HG02870 (cell line): ENCODE measurements around the gene CYB561A3.

Experiments
- ATAC-seq: cut with Tn5 transposase; IDR thresholded peaks from one replicate; pipeline ENCODE4 v1.9.1; 2021; ENCODE audit warnings: mild to moderate bottlenecking, moderate library complexity; ENCODE audit not compliant: unreplicated experiment

Gene CYB561A3

DNA sequence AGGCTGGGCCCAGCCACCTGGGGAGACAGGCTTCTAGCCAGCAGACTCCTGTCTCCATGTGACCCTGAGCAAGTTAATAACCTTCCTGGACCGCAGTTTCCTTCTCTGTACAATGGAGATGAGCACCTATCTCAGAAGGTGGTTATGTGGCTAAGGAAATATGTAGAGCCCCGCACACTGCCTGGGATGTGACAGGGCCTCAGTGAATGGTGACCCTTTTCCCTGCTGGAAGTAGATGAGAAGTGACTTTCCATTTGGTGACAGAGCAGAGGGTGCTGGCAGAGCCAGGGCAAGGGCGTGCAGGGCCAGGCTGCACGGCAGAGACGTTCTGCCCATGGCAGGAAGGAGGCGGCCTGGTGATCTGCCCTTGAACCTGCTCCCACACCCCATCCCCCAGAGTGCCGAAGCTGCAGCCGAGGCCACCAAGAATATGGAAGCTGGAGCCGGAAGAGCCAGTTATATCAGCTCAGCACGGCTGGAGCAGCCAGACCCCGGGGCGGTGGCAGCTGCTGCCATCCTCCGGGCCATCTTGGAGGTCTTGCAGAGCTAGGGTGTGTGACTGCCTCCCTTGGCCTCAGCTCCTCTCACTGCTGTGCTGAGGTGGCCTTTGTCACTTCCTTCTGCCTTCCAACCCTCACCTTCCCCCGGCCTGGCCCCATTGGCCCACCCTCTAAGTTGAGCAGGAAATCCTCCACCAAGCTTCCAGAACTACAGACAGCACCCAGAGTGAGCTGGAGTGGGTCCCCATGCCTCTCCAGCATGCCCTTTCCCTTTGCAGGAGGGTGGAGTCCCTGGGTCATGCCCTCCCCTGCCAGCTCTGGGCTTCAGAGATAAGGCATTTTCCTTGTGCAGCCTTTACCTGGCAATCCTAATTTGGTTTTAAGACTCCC is 15.5 kb downstream of the CYB561A3 start:
- ATAC-seq = no peak

DNA sequence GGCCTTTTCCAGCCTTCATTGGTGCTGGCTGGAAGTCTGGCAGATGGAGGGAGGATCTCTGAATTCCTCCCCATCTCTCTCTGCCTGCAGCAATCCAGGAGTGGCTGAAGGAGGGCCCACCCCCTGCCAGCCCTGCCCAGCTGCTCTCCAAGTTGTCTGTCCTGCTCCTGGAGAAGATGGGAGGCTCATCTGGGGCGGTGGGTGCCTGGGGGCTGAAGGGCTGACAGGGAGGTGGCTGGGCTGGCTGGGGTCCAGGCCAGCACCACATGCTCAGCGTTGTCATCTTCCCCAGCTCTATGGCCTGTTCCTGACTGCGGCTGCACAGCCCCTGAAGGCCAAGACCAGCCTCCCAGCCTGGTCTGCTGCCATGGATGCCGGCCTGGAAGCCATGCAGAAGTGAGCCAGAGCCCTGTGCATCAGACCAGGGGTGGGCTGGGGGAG is 16.5 kb downstream of the CYB561A3 start:
- ATAC-seq = no peak

DNA sequence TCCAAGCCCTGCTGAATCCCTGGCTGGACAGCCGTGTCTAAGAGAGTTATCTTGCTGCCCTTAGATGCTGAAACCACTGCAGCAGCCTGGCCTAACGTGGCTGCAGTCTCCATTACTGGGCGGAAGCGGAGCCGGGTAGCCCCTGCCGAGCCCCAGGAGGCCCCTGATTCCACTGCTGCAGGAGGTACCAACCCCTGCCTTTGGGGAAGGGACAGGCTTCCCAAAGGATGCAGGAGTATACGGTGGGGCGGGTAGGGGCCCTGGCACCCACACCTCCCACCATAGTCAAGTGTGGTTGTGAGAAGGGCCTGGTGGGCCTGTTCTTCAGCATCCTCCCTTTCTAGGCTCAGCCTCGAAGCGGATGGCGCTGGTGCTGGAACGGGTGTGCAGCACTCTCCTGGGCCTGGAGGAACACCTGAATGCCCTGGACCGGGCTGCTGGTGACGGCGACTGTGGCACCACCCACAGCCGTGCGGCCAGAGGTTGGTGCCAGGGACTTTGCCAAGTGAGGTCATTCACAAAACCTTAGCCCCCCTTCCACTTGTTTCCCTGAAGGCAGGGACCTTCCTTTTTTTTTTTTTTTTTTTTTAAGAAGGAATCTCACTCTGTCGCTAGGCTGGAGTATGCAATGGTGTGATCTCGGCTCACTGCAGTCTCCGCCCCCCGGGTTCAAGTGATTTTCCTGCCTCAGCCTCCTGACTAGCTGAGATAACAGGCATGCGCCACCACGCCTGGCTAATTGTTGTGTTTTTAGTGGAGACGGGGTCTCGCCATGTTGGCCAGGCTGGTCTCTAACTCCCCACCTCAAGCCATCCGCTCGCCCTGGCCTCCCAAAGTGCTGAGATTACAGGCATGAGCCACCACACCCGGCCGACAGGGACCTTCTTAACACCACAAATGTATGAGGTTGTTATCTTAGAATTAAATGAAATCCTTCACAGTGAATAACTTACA is 17.6 kb downstream of the CYB561A3 start:
- ATAC-seq = no peak

DNA sequence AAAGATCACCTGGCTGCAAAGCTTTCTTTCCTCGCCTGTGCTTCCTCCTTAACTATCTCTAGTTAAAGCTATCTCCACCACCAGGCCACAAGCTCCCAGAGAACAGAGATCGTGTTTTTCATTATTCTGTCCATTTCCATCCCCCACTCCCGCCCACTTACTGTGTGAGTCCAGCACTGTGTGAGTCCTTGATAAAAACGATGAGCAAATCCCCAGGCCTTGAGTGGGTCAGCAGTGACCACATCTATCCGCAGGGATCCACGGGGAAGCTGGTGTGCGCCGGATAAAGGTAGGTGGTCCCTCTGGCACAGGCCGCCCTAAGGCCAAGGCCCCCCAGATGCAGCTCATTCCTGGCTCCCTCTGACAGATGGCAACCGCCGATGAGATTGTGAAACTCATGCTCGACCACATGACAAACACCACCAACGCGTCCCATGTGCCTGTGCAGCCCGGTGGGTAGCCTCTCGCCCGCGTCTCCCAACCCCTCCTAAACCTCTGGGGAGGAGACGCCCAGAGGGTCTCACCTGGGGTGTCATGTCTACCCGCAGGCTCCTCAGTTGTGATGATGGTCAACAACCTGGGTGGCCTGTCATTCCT is 19.4 kb downstream of the CYB561A3 start:
- no peak for ATAC-seq

DNA sequence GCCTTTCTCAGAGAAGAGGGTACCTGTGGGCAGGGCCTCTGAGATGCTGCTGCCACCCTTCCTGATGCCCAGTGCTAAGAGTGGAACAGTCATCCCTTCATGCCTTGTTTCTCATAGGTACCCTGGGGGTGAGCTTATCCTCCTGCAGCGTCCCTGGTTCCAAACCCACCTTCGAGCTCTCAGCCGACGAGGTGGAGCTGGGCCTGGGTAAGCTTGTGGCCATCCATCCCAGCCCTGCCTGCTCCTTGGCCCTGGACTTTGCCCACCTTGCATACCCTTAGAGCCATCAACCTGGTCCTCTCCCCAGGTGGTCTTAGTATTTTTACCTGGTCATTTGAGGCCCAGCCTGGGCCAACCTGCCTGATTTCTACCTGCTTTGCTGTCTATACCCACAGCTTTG is 20.0 kb downstream of the CYB561A3 start:
- ATAC-seq = no peak

DNA sequence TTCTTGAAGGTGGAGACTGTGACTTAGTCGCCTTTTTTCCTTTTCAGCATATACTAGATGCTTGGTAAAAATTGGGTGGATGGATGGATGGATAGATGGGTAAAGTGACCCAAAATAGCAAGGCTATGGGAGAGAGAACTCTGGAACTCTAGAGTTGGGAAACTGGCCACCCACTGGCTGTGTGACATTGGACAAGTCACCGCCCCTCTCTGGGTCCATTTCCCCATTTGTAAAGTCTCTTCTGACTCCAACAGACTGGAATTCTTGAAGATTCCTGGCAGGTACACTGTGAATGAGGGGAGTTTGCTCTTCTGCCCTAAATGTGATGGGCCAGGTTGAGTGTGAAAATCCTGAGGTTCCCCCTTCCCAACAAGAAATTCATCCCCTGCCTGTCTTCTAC is 20.7 kb downstream of the CYB561A3 start:
- no peak for ATAC-seq

DNA sequence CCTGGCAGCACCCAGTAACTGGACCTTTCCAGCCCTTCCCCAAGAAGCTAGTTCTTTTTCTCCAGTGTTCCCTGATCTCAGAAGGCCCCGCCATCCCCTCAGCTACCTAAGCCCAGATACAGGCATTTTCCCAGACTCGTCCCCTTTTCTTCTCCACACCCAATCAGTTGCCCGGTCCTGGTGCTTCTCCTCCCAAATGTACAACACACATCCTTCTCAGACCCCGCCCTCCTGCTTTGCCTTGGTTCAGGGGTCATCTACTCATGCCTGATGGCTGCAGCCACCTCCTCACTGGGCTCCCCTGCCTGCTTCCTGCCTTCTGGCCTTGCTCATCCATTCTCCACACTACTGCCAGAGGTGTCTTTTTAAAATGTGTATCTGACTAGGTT is 22.2 kb downstream of the CYB561A3 start:
- no peak for ATAC-seq

DNA sequence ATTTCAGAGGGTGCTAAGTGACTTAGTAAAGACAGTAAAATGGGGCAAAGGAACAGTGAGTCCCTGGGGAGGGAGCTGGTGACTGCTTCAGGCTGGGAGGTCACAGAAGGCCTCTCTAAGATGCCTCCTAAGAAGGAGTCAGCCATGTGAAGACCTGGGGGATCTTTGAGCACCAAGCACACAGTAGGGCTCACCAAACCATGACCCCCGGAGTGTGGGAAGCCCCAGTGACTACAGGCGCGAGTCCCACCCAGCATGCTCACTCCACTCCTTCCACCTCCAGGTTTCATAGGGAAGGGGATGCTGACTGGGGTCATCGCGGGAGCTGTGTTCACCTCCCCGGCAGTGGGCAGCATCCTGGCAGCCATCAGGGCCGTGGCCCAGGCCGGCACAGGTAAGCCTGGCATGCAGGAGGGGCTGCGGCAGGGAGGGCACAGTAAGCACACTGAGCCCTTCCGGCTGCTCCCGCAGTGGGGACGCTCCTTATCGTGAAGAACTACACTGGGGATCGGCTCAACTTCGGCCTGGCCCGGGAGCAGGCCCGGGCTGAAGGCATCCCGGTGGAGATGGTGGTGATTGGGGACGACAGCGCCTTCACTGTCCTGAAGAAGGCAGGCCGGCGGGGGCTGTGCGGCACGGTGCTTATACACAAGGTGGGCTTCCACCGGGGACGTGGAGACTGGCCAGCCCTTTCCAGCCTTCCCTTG is 22.7 kb downstream of the CYB561A3 start:
- no peak for ATAC-seq

DNA sequence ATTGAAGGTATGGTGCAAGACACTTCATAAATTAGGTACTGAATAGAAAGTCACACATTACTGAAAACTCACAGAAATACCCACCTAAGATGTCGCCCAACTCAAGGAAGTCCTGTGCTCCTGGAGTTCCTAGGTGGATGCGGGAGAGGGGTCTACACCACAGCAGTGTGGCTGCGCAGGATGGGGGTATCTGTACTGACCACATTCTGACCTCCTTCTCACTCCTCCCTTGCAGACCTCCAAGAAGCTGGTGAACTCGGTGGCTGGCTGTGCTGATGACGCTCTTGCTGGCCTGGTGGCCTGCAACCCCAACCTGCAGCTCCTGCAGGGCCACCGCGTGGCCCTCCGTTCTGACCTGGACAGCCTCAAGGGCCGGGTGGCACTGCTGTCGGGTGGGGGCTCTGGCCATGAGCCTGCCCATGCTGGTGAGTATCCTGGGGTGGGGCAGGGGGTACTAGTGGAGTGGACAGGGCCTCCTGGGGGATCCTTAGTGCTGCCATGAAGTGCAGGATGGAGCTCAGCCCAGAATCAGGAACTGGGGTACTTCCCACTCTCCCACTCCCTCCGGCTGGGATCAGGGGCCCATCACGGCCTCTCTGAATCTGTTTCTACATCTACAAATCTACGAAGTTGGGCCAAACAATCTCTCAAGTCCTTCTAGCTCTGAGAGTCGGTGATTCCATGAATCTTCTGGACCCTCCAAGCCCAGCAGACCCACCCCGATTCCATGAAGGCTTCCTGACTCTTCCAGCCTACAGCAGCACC is 23.8 kb downstream of the CYB561A3 start:
- ATAC-seq = no peak

DNA sequence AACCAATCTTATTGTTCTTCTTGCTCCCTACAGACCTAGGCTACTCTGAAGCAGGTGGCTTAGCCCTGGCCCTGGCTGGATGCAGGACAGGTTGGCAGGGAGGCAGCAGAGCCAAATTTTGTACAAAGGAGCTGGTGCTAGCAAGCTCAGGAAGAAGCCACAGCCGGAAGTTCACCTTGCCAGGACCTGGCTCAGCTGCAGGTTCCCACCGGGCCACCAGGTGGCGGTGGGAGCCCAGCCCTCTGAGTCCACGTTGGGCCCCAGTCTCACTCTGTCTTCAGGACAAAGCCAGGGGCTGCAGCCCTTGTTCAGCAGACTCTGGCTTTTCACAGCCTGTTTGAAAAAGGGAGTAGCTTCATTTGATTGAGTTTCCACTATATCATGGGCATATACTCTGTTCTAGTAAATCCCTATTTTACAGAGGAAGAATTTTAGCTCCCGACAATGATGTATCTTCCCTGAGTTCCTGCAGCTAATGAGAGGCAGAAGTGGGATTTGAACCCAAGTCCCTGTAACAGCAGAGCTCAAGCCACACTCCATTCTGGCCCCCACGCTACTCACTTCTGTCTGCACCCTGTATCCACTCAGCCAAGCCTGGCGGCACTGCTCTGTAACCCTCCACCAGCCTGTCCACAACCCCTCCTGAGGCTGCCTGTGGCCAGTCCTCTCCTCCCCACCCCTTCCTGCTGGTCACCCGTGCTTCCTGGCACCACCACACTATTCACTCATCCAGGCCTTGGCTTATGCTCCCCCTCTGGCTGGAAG is 25.3 kb downstream of the CYB561A3 start:
- peak; percentile 46 for ATAC-seq

DNA sequence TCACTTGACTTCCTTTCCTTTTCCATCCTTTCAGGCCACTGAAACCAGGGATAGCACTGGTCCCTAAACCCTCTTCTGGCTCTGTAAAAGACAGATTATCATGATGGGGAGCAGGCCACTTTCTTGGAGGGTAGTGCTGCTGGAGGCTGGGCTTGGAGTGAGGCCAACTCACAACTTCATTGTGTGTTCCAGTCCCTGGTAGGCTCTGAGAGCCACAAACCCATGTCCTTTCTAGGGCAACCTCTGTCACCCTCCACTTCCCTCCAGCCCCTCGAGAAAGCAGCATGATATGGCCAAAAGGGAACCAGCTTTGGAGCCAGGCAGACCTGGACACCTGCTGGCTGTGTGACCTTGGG is 26.3 kb downstream of the CYB561A3 start:
- no peak for ATAC-seq

DNA sequence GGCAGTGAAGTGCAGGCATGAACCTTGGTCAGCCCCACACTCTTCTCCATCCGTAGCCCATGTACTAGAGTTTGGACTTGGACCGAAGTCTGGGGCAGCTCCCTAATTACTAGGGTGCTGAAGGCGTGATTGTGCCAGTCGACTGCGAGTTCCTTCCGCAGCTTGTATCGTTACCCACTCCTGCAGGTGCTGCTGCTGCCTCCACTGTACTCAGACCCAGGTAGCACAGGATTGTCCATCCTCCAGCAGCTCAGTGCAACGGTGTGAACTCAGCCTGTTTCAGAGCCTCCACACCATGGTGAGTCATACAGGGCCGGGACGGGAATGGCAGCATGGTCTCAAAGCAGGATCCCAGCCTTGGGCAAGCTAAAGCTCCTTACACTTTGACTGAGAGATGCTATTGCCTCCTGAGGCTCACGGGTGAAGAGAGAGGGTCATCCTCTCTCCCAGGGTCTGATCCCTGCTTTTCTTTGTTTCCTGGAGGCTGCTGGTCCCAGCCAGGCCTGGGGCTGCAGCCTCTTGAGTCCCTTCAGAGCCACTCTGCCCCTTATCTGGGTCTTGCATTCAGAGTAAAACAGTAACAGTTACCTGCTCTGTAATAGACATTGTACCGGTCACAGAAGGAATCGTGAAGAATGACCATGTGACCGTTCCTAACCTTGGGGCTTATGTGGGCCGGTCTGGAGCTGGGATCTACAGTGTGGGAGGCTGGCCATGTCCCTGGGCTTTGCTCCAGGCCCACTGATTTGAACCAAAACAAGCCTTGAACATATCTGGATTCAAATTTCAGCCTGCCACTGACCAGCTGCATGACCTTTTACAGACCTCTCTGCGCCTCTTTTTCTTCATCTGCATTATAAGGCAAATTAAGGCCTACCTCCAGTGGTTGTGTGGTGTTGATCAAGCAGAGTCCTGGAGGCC is 27.0 kb downstream of the CYB561A3 start:
- ATAC-seq = no peak

DNA sequence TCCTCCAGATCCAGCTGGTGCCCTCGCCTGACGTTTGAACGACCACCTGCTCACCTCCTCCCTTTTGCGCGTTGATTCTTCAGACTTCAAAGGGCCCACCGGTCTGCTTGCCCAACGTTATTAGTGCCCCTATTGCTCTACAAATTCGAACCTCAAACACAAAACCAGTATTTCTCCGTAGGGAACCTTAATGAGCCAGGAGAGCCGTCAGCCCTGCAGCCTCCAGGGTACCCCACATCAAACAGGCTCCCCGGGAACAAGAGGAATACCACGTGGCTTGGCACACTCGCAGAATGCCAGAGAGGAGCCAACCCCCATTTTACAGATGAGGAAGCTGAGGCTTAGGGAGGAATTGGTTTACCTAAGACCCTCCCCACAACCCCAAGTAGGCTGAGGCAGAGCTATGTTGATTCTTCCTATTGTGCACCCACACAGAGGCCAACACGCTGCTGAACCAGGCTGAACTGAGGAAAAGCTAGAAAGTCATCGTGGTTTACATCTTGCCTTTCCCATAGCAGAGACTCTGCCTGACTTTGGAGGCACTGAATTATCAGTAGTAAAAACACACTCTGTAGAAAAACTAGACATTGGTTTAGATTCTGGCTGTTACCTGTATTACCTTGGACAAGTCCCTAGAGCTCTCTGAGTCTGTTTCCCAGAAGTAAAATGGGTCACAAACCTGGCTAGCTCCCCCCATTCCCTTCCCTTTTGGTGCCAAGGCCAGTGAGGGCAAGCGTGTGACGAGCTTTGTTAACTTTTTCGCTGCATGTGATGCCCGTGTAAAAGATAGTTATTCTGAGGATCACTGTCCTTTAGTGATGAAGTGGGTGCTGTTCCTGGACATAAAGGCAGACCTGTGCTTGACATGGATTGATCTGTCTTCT is 27.9 kb downstream of the CYB561A3 start:
- ATAC-seq = no peak

DNA sequence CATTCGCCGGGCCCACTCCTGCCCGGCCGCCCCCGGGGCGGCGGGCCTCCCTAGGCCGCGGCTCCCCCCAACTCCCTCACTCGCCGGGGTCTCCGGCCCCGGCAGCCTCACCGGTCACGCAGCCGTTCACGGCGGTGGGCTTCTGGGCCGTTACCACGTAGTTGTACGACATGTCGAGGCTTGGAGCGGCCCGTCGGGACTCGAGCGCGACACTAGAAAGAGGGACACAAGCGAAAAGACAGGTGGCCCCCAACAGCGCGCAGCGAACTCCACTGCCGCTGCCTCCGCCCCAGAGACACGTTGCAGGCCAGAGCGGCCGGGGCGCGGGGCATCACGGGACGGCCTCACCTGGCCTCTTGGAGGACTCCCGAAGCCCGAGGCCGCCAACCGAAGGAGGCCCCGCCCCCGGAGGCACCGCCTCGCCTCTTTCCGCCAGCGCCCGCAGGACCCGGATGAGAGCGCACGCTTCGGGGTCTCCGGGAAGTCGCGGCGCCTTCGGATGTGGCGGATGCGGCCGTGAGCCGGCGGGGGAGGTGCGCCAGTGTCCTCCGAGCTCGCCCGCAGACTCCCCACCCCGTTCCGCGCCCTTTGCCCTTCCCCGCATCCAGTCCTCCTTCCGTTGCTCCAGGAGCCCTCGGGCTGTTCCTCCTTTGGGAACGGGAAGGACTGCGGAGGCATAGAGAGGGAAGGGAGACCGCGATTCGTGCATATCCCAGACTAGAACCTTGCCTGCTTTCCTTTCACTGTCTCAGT is 28.7 kb downstream of the CYB561A3 start, which contains the start of the genes DDB1 and TKFC:
Gene DDB1 (minus strand): TSS at position 309 of the 753 bp plus-strand sequence. CDS start 137 bp downstream, at position 172.
Gene TKFC (plus strand): TSS at position 432 of the 753 bp plus-strand sequence. CDS start 1,501 bp downstream, outside the sequence.
- peak; percentile 86 for ATAC-seq

DNA sequence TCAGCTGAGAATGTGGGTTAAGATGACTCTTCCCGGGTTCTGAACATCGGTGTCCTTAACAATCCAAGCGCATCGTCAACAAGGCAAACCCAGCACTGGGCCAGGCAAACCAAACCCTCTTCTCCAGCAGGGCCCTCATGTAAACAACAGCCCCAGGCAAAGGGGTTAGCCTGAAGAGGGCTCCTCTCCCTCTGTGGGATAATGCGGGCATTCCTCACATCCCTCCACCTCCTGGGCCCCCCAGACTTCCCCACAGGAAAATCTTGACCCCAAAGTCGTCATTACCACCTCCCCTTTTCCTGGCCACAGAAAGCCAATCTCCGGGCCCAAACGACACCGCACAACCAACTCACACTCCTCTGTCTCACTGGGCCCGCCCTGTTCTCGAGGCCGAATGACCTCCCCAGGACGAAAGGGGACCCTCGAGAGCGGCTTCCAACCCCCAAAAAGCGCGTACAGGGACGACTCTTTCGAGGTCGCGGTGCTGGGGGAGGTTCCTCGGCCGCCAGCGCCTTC is 29.3 kb downstream of the CYB561A3 start:
- no peak for ATAC-seq

DNA sequence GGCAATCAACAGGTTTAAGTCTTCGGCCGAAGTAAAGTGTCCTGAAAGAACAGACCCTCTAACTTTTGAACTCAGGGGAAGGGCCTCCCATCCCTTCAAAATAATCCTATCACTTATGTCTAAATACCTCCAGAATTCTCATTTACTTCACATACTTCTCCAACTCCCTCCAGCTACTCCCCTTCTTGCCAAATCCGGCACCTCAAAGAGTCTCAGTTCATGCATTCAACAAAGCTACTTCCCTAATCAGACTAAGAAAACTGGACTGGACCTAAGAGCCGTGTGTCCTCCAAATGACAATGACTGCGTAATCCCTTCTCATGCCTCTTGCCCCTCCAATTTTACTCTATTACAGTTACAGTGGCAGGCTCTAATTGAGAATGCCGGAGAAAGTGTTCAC is 30.0 kb downstream of the CYB561A3 start:
- no peak for ATAC-seq
